EH (cell line): Measurements from ENCODE around the gene TAP2.
"Not testable (repeated sequence)": the region's sequence is repeated elsewhere in the genome, so short reads cannot be mapped to it uniquely, and the experiment has no call there.

Experiments used
- DNase-seq: peaks from one replicate; pipeline ENCODE4 v3.0.0-alpha.2; 2015; ENCODE audit warnings: low read depth

TAP2 gene

GRCh38 chr6:32838114-32838958 lies at the start of gene TAP2:
Gene TAP2, minus strand, starts transcription at chr6:32838739. Its CDS starts 506 bp downstream, at chr6:32838233.
- DNase-seq = peak; percentile 92

DNA sequence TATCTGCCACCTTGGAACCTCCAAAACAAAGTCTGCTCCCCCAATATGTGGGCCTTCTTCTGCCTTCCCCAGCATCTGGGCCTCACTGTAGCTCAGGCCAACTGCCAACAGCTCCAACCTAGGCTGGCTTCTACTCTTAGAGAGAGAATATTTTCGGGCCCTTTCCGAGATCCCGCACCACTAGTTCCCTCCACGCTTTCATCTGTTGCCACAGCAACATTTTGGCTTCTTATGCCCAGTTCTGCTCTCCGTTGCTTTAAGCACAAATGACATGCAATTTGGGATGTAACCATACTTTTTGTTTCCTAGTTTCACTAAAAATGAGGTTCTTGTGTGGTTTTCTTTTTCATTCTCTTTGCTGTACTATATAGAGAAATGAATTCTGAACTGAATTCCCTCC lies 49.1 kb upstream of the TAP2 start:
- DNase-seq = no peak

DNA sequence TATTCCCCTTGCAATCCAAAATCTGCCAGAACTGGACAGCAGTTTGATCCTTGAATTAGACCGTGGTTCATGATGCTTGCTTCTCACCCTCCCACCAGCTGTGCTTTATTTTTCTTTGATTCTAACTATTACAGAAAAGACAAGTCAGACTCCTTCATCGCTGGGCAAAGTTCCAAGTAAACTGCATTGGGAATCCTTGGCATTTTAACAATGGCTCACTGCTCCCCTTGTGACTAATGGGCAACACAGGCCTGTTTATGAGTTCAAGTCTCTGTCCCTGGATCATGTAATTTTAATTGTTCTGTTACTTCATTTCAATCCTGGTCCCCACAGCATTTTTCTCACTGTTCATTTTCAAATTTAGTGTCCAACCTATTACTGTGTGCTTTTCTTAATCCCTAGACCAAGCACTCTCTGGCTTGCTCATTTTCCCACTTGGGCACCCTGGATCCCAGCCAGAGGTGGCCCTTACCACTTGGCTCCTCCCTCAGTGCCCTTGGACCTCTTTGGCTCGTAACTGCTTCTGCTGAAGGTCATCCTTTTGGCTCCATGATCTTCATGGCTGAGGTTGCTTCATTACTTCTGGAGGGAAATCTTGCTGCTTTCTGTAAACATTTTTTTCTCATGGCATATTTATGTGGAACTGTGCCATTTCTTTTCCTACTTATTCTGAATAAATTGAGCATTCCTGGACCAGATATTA lies 48.3 kb upstream of the TAP2 start:
- DNase-seq = peak; percentile 95

- DNase-seq = peak; percentile 74
These were observed 47.3 kb upstream of the TAP2 start for GRCh38 chr6:32885698-32886286.

DNA sequence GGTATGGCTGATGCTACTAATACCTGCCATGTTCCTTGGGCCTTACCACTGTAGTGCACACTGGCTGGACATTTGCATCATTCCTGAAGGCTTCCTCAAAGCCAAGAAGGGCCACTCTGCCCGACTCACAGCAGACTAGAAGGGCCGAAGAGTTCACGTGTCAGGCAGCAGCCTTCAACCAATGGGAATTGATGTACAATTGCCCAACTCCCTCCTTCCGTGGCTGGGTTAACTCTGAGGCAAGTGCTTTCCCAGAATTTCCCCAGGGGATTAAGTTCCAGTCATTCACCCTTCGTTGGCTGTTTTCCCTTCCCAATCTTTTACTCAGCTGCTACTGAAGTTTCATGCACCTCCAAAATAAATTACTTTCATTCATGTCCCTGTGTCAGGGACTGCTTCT lies 45.2 kb upstream of the TAP2 start:
- DNase-seq = peak; percentile 84

- DNase-seq = peak; percentile 60
These were observed 44.3 kb upstream of the TAP2 start for GRCh38 chr6:32882879-32883250.

GRCh38 chr6:32880962-32881361 lies 42.4 kb upstream of the TAP2 start:
- not testable (repeated sequence) for DNase-seq

- no peak for DNase-seq
These were observed 41.2 kb upstream of the TAP2 start for GRCh38 chr6:32879691-32880090.

GRCh38 chr6:32876603-32877002 lies 38.1 kb upstream of the TAP2 start:
- no peak for DNase-seq

GRCh38 chr6:32873947-32874346 lies 35.4 kb upstream of the TAP2 start:
- not testable (repeated sequence) for DNase-seq

- DNase-seq = peak; percentile 76
These were observed 29.8 kb upstream of the TAP2 start for GRCh38 chr6:32868257-32868788.

DNA sequence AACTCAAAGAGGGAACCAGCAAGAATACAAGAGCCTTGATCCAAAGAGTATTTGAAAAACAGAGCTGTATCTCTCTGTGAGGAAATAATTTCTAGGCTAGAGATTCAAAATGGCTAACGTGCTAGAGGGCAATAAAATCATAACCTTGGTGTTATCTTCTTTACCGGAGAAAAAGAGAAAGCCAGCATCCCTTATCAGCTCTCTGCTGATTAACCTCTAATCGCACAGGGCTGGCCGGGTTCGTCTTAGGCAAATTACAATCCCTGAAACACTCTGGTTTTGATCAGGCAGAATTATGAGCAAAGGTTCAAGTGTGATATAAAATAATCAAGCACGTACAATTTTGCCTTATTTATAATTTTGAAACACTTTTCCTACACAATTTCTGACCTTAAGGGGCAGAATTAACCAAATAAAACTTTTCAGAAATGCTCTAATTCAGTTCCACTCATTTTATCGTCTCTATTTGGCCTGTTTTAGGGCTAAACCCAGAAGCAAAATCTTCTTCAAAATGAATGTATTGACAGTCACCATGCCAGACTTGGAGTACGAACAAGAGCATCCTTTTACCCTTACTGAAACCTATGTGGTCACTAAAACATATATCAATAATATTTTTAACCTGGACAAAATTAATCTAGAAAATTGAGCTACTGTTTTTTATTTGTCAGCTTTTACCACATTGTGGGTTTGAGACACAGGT lies 29.2 kb upstream of the TAP2 start:
- no peak for DNase-seq

- no peak for DNase-seq
These were observed 28.5 kb upstream of the TAP2 start for GRCh38 chr6:32867022-32867477.

DNA sequence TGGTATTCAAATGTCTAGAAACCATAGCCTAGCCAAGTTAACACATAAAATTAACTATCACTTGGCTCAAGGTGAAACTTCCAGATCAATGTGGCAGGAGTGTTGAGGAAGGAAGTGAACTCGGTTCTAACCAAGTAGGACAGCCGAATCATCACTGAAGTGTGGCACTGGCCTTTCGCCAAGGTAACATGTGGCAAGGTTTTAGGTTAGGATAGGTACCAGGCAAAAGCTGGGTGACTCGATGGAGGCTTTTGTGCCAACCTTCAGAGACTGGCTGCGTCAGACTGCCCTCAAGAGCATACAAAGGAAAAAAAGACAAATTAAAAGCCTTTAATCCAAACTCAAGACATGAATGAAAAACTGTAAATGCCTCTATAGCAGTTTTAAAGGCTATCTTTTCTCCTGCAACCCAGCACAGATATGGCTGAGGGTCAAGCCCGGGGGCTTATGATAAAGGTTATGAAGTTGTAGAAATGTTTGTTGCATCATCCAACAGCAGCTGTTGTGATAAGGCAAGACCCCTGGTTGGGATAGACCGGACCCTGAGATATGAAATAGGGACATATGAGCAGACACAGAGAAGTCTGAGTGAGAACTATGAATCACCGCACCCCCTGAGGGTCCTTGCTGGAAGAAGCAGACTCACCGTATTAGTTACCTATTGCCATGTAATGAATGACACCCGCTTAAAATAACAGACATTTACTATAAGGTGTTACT lies 27.3 kb upstream of the TAP2 start:
- no peak for DNase-seq

- no peak for DNase-seq
These were observed 24.2 kb upstream of the TAP2 start for GRCh38 chr6:32862725-32863124.

DNA sequence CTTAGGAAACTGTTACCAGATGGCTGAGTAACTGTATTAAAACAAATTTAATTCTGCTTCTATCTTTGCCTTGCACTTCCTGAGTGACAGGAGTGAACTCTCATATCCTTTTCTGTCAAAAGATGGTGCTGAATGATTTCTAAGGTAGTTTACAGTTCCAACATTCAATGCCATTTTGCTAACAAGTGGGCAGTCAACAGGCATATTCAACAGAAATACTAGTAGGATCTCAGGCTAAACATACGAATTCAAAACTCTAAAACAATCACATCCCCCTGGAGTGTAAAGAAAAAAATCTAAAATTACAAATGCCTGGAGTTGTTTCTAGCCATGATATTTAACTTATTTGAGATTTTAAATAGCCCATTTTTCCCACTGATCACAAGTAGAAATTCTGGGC lies 22.1 kb upstream of the TAP2 start:
- no peak for DNase-seq

GRCh38 chr6:32858194-32858593 lies 19.7 kb upstream of the TAP2 start:
- no peak for DNase-seq

GRCh38 chr6:32857156-32857891 lies 18.8 kb upstream of the TAP2 start:
- DNase-seq = no peak

- no peak for DNase-seq
These were observed 17.1 kb upstream of the TAP2 start for GRCh38 chr6:32855467-32856174.
